Measurements from ENCODE around the gene DENND2D.

DNA sequence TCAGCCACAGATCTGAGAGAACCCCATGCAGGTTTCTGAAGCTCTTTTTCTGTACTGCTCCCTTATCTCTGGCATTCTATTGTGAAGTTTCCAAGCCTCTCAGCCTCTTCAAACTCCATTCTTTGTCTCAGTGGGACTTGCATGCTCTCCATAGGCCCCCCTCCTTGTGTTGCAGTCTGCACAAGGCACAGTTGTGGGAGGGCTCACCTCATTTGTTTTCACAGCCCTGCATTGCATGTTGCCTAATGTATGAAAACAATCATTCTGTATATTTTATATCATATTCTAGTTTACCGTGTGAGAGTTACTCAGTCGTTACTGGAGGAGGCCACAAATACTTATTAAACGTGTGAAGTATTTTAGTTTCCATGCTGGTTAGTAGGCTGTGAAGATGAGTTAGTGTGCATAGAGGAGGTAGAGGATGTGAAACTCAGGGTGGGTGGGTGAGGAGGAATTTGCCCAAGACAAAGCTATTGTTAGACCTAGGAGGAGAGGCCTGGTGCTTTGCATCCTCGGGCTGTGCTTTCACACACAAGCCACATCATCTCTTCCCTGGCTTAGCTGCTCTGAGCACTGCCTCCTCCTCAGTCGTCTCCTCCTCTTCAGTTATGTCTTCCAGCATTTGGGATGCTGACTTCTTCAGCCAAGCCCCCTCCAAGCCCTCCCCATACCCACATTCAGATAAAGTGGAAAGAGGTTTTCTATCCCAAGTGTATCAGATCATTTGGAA lies 19.3 kb upstream of the DENND2D start:
- TF ChIP-seq SUZ12 (IDR thresholded peaks at IDR 0.05; ENCODE audit: extremely low read depth, insufficient read depth, insufficient read length) (no peak), YY1 (IDR thresholded peaks at IDR 0.05; ENCODE audit: insufficient read depth, insufficient read length) (no peak), ZNF274 (IDR thresholded peaks at IDR 0.05; ENCODE audit: low read depth, low read length) (no peak)

All from NT2/D1 (cell line).